HG03457 (cell line): ENCODE data around the gene ORC1.
A peak's percentile ranks its signal among the peaks of the same experiment; 100 is the strongest.

ENCODE experiments used
- ATAC-seq: cut with Tn5 transposase; IDR thresholded peaks from one replicate; pipeline ENCODE4 v1.9.1; 2021; ENCODE audit warnings: moderate number of reproducible peaks; ENCODE audit not compliant: unreplicated experiment

ORC1 gene

GRCh38 chr1:52404116-52404974 lies at the start of gene ORC1, which contains the start of gene PRPF38A:
ORC1 (minus strand) TSS chr1:52404423; CDS start chr1:52402223, 2,200 bp downstream.
PRPF38A (plus strand) TSS chr1:52404602; CDS start chr1:52404750, 148 bp downstream.
- peak; percentile 84 for ATAC-seq

GRCh38 chr1:52444463-52444862 lies 40.2 kb upstream of the ORC1 start:
- no peak for ATAC-seq

- ATAC-seq, result no peak
Observed at GRCh38 chr1:52439976-52440375, 35.8 kb upstream of the ORC1 start.

- ATAC-seq, result no peak
Observed at GRCh38 chr1:52436817-52437216, 32.6 kb upstream of the ORC1 start.

- no peak for ATAC-seq
Observed at GRCh38 chr1:52435650-52436049, 31.4 kb upstream of the ORC1 start.

GRCh38 chr1:52435211-52435610 lies 31.0 kb upstream of the ORC1 start:
- no peak for ATAC-seq

GRCh38 chr1:52432807-52433206 lies 28.6 kb upstream of the ORC1 start:
- ATAC-seq, result no peak

GRCh38 chr1:52427152-52427551 lies 22.9 kb upstream of the ORC1 start:
- no peak for ATAC-seq

- no peak for ATAC-seq
Observed at GRCh38 chr1:52426371-52426770, 22.1 kb upstream of the ORC1 start.

GRCh38 chr1:52424813-52425212 lies 20.6 kb upstream of the ORC1 start:
- ATAC-seq, result no peak

- no peak for ATAC-seq
Observed at GRCh38 chr1:52424231-52424636, 20.0 kb upstream of the ORC1 start.

- no peak for ATAC-seq
Observed at GRCh38 chr1:52423771-52424170, 19.5 kb upstream of the ORC1 start.

GRCh38 chr1:52423055-52423454 lies 18.8 kb upstream of the ORC1 start:
- ATAC-seq, result no peak

GRCh38 chr1:52420713-52421112 lies 16.5 kb upstream of the ORC1 start:
- ATAC-seq, result no peak

GRCh38 chr1:52416811-52417210 lies 12.6 kb upstream of the ORC1 start:
- no peak for ATAC-seq

- no peak for ATAC-seq
Observed at GRCh38 chr1:52414942-52415341, 10.7 kb upstream of the ORC1 start.

- ATAC-seq, result no peak
Observed at GRCh38 chr1:52413410-52413989, 9.3 kb upstream of the ORC1 start.

GRCh38 chr1:52404975-52405338 lies 734 bp upstream of the ORC1 start:
- ATAC-seq, result no peak

- ATAC-seq, result peak; percentile 31
Observed at GRCh38 chr1:52403566-52404115, 582 bp downstream of the ORC1 start.

GRCh38 chr1:52402860-52403240 lies 1.4 kb downstream of the ORC1 start:
- no peak for ATAC-seq

- ATAC-seq, result no peak
Observed at GRCh38 chr1:52400131-52400530, 4.1 kb downstream of the ORC1 start.

- no peak for ATAC-seq
Observed at GRCh38 chr1:52399629-52400028, 4.6 kb downstream of the ORC1 start.
